Heart left ventricle (tissue), 13 donors: ENCODE data around the gene TTLL9.

Experiments used
- POLR2A ChIP-seq, 2 donors: fragments of 450-650 bp; IDR thresholded peaks; one replicate each; pipeline ENCODE4 v1.6.1; 2017; ENCODE audit warnings: antibody characterized with exemption in 2 of 2, mild to moderate bottlenecking in 2 of 2, moderate library complexity in 2 of 2
- TF ChIP-seq, protein P1 (sequence below), 12 donors: fragments of 200-600 bp; sonication (generic) in 4 of 12; IDR thresholded peaks; one replicate each; pipeline versions ENCODE4 v1.5.0 to v1.8.0; 2018 to 2022; ENCODE audit warnings: antibody characterized with exemption in 12 of 12, mild to moderate bottlenecking in 5 of 12
- donor health status: ischemic (EF 13 %, LVEDD 7.1; RV severe dilation, severe dysfunction).
- donor health status: DM: no; HTN: yes; CAD: no.
- donor health status: DM: no; HTN: no; CAD: no.
- donor health status: ischemic (EF 25% LVEDD 6.9; RV normal size, moderate dysfunction).
- donor health status: ischemic (EF 25% LVEDD 5.7; RV mildly dilated, moderate dysfunction).
- donor health status: ischemic (EF 35%, LVEDD 5.7; RV mildly dilated, moderate dysfunction).
- donor health status: nonischemic (EF 11% LVEDD 7.7; RV severe dilation, severe dysfunction).
- donor health status: DM: yes; HTN: yes; CAD: no.
- donor health status: PGD.
- donor health status: ischemic (EF 29% LVEDD 5.4; RV normal size, mild dysfunction).
- donor health status: nonischemic (EF 23%, LVEDD 6.1; RV moderate dilation, normal function).

- TF ChIP-seq, protein P1, sequence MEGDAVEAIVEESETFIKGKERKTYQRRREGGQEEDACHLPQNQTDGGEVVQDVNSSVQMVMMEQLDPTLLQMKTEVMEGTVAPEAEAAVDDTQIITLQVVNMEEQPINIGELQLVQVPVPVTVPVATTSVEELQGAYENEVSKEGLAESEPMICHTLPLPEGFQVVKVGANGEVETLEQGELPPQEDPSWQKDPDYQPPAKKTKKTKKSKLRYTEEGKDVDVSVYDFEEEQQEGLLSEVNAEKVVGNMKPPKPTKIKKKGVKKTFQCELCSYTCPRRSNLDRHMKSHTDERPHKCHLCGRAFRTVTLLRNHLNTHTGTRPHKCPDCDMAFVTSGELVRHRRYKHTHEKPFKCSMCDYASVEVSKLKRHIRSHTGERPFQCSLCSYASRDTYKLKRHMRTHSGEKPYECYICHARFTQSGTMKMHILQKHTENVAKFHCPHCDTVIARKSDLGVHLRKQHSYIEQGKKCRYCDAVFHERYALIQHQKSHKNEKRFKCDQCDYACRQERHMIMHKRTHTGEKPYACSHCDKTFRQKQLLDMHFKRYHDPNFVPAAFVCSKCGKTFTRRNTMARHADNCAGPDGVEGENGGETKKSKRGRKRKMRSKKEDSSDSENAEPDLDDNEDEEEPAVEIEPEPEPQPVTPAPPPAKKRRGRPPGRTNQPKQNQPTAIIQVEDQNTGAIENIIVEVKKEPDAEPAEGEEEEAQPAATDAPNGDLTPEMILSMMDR (IDR thresholded peaks at IDR 0.05): no peak
- TF ChIP-seq POLR2A (IDR thresholded peaks at IDR 0.05): no peak
Measured at GRCh38 chr20:31945319-31945718, 74.9 kb downstream of the TTLL9 start.
